ENCODE measurements around the gene RWDD2A.

- TF ChIP-seq CTCF (IDR thresholded peaks at IDR 0.05; ENCODE audit: insufficient read depth, low read length, poor library complexity, severe bottlenecking) (no peak), EZH2phosphoT487 (conservative IDR thresholded peaks at IDR 0.05; ENCODE audit: low read length) (no peak)
Measured at GRCh38 chr6:83231146-83231545, 38.0 kb downstream of the RWDD2A start.

Measured in SU-DHL-6 (cell line).